RWPE1 (cell line): ENCODE data around the gene EPS8L2.
A peak's percentile ranks its signal among the peaks of the same experiment; 100 is the strongest.

ENCODE experiments used
- CTCF ChIA-PET: fragments of 350-600 bp; sonication (Branson Sonifier 250); formaldehyde crosslinking; extraction: SDS; loops from one replicate; lab custom pipeline; 2021; lab: Yijun Ruan, JAX
- POLR2A ChIA-PET: fragments of 400-600 bp; formaldehyde crosslinking; extraction: SDS; loops from one replicate; lab custom pipeline; 2020; ENCODE audit warnings: antibody characterized with exemption; ENCODE audit not compliant: low non-redundant PET; lab: Yijun Ruan, JAX
- DNase-seq: peaks from one replicate; pipeline ENCODE4 v3.0.0; 2012; ENCODE audit warnings: low spot score
- H3K27ac ChIP-seq: fragments of 450-650 bp; 2 replicates; pipeline ENCODE4 v1.5.1; 2017
- TF ChIP-seq, protein P1 (sequence below): fragments of 450-650 bp; conservative IDR thresholded peaks from 2 replicates; pipeline ENCODE4 v1.5.1; 2017; ENCODE audit warnings: low read depth, mild to moderate bottlenecking

The EPS8L2 gene

DNA sequence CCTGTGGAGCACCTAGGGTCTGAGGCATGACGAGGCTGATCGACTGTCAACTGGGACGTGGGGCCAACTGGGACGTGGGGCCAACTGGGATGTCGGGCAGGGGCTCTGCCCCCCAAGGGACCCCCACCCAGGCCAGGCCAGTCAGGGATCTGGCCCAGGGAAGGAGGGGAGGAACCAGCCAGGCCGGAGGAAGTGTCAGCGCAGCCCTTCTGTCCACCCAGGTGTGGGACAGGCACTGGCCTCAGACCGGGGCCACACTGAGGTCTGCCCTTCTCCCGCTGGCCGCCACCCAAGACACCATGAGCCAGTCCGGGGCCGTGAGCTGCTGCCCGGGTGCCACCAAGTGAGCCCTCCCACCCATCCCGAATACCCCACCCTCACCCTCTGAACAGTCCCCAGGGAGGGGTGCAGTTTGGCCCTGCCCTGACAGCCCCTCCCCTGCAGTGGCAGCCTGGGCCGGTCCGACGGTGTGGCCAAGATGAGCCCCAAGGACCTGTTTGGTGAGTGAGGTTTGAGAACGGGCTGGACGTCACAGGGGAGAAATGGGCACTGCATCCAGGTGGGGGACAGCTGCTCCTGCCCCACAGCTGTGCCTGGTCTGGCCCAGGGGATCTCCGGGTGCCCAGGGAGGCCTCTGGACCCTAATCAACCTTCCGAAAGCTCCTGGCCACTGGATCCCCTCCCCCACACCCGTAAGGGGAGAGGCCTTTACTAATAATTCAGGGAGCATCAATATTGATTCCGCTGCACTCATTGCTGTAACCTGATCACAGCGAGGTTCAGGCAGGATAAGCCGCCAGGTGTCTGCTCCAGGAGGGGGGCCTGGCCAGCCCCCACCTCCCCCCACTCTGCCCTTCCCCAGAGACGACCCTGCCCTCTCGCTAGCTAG is 3.3 kb downstream of the EPS8L2 start:
- H3K27ac ChIP-seq: peak overlapping the region; percentile 97
- ChIA-PET POLR2A (no interaction called here), CTCF (interaction anchor here (1.0 kb wide), 1 partner anchor 18 kb away, joined by 4 read pairs; no protein-coding TSS in a partner anchor)
- TF ChIP-seq, protein P1, sequence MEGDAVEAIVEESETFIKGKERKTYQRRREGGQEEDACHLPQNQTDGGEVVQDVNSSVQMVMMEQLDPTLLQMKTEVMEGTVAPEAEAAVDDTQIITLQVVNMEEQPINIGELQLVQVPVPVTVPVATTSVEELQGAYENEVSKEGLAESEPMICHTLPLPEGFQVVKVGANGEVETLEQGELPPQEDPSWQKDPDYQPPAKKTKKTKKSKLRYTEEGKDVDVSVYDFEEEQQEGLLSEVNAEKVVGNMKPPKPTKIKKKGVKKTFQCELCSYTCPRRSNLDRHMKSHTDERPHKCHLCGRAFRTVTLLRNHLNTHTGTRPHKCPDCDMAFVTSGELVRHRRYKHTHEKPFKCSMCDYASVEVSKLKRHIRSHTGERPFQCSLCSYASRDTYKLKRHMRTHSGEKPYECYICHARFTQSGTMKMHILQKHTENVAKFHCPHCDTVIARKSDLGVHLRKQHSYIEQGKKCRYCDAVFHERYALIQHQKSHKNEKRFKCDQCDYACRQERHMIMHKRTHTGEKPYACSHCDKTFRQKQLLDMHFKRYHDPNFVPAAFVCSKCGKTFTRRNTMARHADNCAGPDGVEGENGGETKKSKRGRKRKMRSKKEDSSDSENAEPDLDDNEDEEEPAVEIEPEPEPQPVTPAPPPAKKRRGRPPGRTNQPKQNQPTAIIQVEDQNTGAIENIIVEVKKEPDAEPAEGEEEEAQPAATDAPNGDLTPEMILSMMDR: no peak
- DNase-seq: no peak

DNA sequence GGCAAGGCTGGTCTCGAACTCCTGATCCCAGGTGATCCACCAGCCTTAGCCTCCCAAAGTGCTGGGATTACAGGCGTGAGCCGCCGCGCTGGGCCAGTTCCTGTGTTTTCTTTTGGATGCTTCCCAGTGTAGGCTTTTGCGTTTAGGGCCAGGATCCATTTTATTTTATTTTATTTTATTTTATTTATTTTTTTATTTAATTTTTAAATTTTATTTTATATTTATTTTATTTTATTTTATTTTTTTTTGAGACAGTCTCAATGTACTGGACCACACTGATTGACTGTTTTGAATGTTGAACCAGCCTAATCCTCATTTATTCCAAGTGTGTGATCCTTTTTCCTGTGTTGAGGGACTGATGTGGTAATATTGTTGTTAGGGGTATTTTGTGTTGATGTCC is 8.4 kb downstream of the EPS8L2 start:
- TF ChIP-seq, protein P1: no peak
- ChIA-PET CTCF (no interaction called here), POLR2A (no interaction called here)
- H3K27ac ChIP-seq: no peak overlapping the region
- DNase-seq: no peak

DNA sequence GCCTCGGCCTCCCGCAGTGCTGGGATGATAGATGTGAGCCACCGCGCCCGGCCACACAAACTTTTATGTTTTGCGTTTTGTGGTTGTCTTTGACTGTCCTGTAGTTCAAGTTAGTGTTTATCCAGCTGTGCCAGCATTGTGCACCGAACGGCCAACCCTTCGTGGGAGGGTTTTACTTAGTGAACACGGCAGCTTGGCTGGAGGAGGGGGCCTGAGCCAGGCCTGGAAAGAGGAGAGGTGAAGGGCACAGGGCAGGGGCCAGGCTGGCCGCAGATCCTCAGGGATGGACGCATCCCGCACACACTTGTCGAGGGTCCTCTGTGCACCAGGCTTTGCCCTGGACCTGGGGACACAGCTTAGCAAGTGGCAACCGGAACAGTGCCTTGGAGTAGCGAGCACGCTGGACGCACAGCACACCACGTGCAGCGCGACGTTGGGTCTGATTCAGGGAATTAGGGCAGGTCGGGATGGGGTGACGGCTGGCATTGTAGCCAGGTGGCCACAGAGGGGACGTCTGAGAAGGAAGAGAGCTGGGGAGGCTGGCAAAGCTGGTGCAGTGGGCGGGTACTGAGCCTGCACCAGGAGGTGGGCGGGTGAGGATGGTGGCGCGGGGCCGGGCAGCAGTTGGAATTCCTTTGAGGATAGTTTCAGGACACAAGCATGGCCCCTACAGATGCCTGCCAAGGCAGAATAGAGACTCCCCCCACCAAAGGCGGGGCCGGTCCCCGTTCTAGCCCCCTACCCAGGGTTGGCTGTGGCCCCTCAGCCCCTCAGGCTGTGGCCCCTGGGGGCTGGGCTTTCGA is 13.4 kb downstream of the EPS8L2 start:
- DNase-seq: no peak
- ChIA-PET POLR2A (no interaction called here), CTCF (no interaction called here)
- peak overlapping the region; percentile 37 for H3K27ac ChIP-seq
- TF ChIP-seq, protein P1: no peak

DNA sequence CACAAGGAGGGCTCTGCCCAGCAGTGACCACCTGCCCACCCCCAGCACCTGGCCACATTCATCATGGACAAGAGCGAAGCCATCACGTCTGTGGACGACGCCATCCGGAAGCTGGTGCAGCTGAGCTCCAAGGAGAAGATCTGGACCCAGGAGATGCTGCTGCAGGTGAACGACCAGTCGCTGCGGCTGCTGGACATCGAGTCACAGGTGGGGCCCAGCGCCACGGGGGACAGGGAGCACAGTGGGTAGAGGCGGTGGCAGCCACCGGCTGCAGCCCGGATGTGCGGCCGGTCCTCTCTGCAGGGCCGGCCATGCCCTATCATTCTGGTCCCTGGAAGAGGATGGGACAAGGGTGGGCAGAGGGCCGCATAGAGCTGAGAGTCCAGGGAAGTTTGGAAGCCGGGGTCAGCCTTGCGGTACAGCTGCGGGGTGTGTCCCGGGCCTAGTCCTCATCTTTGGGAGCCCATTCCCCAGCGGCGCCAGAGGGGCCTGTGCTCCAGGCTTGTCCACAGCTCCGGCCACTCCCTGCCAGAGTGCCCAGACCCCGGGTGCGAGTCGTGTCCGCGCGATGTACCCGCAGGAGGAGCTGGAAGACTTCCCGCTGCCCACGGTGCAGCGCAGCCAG is 14.1 kb downstream of the EPS8L2 start:
- no peak for DNase-seq
- H3K27ac ChIP-seq: peak overlapping the region; percentile 37
- CTCF ChIA-PET: no interaction called here
- TF ChIP-seq, protein P1: no peak
- POLR2A ChIA-PET: interaction anchor here (0.8 kb wide), 1 partner anchor 27 kb away, joined by 3 read pairs; no protein-coding TSS in a partner anchor

DNA sequence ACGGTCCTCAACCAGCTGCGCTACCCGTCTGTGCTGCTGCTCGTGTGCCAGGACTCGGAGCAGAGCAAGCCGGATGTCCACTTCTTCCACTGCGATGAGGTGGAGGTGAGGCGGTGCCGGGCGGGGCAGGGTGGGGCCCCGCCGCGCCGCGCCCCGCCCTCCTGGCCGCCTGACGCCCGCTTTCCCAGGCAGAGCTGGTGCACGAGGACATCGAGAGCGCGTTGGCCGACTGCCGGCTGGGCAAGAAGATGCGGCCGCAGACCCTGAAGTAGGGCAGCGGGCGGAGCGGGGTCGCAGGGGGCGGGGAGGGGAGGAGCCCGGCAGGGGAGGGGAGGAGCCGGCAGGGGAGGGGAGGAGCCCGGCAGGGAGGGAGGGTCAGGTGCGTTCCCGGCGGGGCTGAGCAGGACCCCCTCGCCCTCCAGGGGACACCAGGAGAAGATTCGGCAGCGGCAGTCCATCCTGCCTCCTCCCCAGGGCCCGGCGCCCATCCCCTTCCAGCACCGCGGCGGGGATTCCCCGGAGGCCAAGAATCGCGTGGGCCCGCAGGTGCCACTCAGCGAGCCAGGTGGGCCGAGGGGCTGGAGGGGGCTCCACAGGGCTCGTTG is 14.7 kb downstream of the EPS8L2 start:
- DNase-seq: no peak
- POLR2A ChIA-PET: interaction anchor here (0.8 kb wide), 1 partner anchor 28 kb away, joined by 3 read pairs; no protein-coding TSS in a partner anchor
- CTCF ChIA-PET: no interaction called here
- TF ChIP-seq, protein P1: no peak
- H3K27ac ChIP-seq: peak overlapping the region; percentile 37
